GM19467 (cell line): ENCODE results near the gene AGTR1.
"Not testable (repeated sequence)": the region's sequence is repeated elsewhere in the genome, so short reads cannot be mapped to it uniquely, and the experiment has no call there.

Source experiments
- ATAC-seq: cut with Tn5 transposase; IDR thresholded peaks from one replicate; pipeline ENCODE4 v1.9.1; 2021; ENCODE audit warnings: mild to moderate bottlenecking, moderate library complexity; ENCODE audit not compliant: unreplicated experiment

Gene AGTR1

DNA sequence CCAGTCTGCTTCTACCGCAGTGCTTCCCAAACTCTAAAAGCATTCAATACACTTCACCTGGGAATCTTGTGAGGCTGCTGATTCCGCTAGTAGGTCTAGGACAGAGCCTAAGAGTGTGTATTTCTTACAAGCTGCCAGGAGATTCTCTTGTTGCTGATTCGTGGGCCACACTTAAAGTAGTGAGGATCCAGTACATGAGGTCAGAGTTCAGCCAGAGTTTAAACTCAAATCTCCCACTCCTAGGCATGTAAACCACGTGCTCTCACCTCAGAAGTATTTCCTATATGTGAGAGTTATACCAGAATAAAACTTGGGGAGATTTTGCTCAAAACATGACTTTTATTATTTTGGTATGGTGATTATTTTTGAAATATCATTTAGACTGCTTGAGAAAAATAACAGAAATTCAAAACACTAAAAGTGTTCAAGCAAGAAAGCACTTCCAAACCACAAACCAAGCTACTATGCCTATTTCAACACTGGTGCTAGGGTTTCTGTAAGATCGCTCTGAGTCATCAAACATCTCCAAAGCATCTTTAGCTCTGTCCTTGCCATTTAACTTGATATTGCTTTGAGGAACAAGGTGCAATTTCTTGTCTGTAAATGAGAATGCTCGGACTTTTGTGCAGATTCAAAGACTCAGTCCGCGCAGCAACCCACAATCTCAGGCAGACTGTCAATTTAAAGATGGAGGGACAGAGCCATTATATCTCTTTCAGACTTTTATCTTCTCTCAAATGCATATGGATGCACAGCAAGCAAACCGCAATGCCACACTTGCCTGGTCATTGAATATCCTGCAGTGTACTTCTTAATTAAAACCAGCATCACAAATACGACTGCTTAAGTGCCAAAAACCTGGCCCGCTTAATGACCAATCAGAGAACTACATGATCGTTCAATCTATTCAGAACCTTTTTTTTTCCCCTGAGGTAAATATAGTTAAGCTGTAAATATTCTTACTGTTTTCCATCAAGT is 59.8 kb downstream of the AGTR1 start:
- ATAC-seq: no peak

DNA sequence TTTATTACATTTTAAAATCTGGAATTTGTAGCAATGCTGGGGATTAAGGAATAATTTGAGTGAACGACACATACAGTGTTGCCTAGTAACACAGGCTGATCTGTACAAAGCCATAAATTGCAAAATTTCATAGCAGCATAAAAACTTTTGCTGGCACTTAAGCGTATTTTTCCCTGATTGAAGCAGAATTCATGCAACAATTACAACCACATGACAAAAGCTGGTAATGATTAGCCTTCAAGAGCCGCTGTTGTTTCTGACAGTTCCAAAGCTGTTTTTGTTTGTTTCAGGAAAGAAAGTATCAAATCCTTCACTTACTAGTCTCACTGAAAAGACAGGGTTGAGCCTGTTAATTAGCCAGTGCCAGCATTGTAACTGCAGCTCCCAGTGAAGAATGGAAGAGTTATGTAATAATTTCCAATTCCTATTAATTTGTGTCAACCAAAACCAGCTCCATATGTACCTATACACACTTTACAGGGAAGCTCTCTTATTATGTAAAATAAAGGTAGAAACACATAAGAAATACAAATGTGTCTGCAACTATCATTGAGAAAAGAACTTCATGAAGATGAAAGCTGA is 60.7 kb downstream of the AGTR1 start:
- ATAC-seq: no peak

DNA sequence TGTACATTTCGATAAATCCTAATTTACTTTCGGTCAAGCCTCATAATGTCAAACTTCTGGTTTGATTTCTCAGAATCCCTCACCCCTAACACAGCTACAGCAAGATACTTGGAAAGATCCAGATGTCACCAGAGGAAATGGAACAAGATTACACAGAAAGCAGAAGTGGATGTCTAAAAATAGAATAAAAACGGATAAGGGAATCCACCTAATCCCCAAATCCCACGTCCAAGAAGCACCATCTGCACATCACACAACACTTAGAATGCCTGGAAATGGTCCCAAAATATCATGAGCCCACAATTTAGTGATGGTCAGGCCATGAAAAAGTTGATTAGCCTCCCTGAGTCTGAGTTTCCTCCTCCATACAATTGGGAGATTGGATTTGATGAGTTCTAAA is 61.7 kb downstream of the AGTR1 start:
- no peak for ATAC-seq

DNA sequence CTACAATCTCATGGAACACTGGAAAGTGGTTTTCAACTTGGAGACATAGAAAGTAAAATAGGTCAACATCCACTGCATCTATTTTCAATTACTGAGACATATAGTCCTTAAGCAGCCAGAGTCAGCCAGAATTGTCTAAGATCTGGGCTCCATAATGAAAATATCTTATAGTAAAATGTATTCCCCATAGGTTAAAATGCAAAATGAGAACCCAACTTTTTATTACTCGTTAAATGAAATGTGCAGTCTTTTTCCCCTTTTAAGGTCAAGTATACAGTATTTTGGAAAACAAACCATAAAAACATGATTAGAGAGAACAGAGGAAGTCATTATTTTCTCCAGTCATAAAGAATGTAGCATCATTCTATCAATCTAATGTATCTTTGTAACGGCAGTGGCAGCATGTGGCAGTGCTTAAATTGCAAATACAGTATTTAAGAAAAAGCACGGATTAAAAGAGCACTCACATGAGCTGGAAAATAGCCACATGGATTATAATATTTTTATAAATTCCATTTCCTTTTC is 65.5 kb downstream of the AGTR1 start:
- ATAC-seq: no peak

DNA sequence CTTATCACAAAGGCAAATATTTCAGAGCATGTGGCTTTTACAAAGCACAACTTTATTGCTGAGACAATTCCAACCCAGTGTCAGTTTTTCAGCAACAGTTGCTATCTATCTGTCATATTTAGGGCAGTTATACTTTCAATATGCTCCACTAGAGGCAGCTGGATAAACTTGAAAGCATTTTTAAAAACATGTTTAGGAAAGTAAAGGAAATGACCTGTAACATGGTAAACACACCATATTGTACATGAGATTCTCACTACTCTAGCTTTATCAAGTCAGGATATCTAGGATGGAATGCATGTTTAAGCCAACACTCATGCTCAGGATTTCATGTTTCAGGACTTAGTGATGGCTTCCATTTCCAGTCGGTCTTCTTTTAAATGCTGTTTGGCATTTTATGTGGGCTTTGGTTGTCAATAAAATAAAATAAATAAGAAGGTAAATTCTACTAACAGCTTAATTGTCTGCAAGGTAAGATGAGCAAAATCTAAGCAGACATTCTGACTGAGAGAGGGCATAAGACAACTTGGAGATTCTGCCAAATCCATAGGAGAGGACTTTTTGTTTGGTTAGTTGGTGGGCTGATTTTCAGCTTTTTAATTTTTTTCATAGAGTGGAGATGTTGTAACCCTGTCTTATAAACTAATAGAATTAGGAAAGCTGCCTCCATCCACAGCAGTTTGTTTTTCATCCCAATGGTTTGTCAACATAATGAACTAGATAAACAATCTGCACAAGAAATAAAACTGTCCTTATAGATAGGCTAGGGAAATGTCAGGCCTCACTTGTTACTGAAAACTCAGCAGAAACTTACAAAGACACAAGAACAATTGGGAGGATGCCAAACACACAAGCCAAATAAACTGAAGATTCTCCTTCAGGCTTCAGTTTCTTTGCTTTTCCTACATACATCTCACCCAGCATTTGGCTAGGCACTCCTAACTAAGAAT is 66.6 kb downstream of the AGTR1 start:
- no peak for ATAC-seq

DNA sequence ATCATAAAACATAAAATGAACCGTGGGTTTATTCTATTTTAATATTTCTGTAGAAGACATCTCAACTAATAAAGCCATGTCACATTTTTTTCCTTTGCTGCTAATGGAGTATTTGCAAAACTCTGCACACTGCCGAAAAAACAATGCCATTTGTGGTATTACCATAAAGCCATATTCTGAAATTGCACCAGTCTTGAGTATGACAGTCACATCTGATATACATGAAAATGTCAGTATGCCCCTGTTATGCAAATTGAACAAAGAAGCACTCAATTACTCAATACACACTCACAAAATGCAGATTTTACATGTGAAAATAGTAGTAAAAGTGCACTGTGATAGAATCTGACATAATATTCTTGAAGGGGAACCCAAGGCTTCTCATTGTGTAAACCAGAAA is 74.7 kb downstream of the AGTR1 start:
- no peak for ATAC-seq

DNA sequence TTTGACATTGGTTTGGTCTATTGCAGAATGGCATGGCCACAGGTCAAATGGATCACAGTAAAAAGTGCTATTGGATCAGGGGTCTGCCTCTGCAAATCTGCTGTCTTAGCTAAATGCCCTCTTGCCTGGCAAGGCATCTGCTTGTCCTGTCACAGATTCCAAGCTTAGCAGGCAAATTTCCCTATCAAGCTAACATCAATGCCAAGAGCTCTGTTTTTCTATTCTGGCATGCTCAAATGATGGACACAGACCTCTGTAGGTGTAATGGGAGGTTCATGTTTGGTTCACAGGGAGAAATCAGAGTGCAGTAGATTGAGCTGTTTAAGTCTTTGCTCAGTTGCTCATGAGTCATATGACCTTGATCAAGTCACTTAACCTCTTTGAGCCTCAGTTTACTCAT is 75.1 kb downstream of the AGTR1 start:
- no peak for ATAC-seq

DNA sequence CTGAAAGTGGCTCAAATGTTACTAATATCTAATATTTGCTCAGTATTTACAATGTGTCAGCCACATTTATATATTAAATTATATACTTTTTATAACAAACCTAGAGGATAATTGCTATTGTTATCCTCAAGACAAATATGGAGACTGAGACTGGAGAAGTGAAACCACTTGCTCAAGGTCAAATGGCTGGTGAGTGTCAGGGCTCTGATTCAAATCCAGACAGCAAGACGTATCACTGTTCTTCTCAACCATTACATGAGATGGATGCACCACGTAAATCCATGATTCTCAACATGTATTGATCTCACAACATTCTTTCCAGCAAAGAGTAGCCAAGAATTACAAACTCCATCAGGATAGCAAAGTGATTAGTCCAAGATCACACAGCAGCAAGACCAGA is 76.1 kb downstream of the AGTR1 start:
- ATAC-seq: no peak

DNA sequence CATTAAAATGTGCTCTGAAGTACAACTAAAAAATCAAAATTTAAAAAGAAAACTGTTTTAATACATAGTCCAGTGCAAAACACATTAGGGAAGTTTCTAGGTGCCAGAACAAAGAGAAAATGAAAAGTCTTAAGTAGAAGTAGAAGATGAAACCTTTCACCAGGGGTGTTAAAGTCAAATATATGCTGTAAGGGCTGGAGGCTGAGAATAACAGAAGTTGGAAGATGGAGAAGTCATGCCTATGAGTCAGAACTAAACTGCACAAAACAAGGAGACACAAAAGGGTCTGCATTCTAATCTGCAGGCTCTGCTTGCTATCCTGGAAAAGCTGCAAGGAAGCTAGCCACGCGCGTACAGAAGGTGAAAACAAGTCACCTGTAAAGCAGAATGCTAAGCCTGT is 81.2 kb downstream of the AGTR1 start:
- no peak for ATAC-seq

DNA sequence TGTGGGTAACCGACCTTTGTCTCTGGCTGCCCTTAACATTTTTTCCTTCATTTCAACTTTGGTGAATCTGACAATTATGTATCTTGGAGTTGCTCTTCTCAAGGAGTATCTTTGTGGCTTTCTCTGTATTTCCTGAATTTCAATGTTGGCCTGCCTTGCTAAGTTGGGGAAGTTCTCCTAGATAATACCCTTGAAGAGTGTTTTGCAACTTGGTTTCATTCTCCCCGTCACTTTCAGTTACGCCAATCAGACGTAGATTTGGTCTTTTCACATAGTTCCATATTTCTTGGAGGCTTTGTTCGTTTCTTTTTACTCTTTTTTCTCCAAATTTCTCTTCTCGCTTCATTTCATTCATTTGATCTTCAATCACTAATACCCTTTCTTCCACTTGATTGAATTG is 87.3 kb downstream of the AGTR1 start:
- ATAC-seq: not testable (repeated sequence)

DNA sequence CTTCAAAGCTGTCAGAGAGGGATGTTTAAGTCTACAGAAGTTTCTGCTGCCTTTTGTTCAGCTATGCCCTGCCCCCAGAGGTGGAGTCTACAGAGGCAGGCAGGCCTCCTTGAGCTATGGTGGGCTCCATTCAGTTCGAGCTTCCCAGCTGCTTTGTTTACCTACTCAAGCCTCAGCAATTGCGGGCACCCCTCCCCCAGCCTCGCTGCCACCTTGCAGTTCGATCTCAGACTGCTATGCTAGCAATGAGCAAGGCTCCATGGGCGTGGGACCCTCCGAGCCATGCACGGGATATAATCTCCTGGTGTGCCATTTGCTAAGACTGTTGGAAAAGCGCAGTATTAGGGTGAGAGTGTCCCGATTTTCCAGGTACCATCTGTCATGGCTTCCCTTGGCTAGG is 88.5 kb downstream of the AGTR1 start:
- not testable (repeated sequence) for ATAC-seq

DNA sequence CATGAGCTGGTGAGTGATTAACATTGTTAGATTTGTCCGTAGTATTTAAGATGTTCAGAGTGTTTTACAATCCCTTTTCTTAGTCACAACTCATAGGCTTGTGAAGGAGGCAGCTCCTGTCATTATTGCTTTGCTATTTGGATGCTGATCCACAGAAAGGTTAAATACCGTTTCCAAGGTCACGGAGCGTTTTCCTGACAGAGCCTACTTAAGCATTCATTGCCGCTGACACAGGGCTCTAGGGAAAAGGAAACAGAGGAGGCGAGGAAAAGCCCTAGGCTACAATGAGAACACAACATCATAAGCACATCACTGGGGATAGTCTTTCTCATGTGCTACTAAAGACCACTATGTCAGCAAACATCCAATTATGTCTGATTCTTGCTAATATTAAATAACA is 91.4 kb downstream of the AGTR1 start:
- no peak for ATAC-seq

DNA sequence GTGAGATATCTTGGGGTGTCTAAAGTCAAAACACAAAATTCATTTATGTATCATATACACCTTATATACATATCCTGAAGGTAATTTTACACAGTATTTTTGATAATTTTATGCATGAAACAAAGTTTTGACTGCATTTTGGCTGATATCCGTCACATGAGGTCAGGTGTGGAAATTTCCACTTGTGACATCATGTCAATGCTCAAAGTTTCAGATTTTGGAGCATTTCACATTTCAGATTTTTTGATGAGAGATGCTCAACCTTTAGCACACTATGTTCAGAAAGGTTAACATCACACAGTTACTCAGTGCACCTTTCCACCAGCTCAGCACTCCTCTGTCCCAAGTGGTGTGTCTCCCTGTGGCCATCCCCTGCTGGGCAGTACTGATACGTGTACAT is 92.2 kb downstream of the AGTR1 start:
- ATAC-seq: no peak

DNA sequence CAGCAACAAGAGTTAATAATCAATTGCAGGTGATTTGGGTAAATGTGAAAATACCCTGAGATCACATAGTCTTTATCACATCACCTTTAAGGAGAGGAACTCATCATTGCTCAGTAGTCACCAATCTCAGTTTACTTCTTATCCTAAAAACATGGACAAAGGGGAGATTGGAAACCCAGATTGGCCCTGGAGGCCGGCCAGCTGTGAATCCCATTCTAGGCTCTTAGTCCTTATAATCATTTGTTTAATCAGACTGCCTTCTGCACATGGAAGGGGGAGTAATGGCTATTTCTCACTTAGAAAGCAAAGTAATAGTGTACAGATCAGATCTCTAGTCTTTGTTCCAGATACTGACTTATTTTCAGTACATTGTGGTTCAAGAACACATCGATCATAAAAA is 92.7 kb downstream of the AGTR1 start:
- no peak for ATAC-seq

DNA sequence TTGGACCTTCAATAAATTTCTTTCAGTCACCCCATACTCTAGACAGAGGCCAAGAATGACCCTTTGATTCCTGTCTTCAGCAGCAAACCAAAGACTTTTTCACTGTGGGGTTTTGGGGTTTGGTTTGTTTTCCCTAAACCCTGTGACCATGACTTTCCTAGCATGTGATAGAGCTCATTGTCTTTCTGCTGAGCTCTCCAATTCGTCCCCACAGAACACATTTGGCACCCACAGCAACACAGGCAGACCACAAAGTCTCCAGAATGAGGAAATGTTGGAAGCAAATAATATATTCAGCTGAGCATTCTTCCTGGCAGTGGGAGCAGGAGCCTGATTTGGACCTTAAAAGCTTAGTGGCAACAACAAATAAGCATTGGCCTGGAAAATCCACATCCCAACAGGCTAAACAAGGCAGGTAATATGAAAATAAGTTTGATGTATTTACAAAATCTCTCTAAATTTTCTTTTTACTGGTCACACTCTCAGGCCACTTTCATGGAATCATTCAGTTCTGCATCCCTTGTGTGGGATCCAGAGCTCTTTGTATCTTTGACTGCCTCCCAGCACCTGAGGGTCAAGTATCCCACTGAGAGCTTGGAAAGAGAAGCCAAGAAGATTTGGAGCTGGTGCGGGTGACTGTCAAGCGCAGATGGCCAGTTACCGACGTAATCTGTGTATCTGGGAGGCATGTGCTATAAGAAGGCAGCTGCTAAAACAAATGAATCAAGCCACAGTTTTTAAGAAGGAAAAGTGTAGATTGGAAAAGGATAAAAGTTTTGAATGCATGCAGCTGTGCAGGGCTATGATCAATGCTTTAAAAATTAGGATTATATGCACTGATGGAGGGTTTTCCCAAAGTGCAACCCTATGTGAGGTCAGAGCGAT is 93.4 kb downstream of the AGTR1 start:
- ATAC-seq: no peak

DNA sequence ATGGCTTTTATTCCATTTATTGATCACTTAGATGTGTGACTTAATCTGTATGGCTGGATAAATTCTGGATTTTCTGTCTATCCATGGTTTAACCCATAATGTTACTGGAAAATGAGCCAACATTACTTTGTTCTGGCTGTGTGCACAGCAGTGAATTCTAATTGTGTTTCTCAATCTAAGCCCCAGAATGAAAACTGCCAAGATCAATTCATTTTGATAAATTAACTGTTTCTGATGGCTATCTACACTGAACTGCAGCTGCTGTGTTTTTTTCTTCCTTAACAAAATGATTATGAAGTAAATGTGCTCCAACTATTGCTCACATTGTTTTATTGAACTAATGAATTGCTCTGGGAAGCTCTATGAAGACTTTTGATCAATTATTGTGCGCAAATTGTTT is 94.2 kb downstream of the AGTR1 start:
- no peak for ATAC-seq

DNA sequence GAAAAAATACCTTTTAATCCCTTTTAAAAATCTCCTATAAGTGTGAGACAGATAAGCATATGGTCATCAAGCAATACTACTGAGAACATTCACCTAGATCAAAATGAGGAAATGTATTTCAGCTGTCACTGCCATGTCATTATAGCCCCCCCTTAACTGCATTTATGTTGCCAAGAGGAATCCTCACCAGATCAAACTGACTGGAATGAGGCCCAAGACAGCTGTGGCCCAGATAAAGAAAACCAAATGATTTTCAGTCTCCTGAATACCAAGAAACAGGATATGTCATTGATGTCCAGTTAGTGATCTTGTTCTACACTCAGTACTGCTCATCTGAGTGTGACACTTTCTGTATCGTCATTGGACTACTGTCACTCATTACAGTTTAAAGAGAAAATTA is 94.8 kb downstream of the AGTR1 start:
- no peak for ATAC-seq
